ENCODE measurements around the gene KRT6B. TPM values are rescaled to one million over a fixed set of nuclear protein-coding genes. Genes with fewer than 3 reads are reported as not detected.

KRT6B gene
- total and polyA plus RNA-seq, 2 experiments from 2014 or later, result not detected

GRCh38 chr12:52455821-52456220 lies 3.9 kb upstream of the KRT6B start:
- H3F3A ChIP-seq (replicated peaks; ENCODE audit: low read depth), result no peaks in the 10 kb centered on the region
- no peak overlapping the region for H3K4me3 ChIP-seq
- H3K9me2 ChIP-seq (ENCODE audit: insufficient read depth), result no peaks in the 10 kb centered on the region
- DNase-seq (ENCODE audit: low spot score) (no peak), ATAC-seq (no peak)
- no peak overlapping the region for H3K4me2 ChIP-seq
- H3K27ac ChIP-seq (ENCODE audit: low read depth), result no peak overlapping the region
- no peak overlapping the region for H3K27ac Mint-ChIP-seq
- no peaks in the 10 kb centered on the region for H3K27me3 ChIP-seq (ENCODE audit: insufficient read depth)
- H4K20me1 ChIP-seq (replicated peaks; ENCODE audit: insufficient read depth), result no peaks in the 10 kb centered on the region
- TF ChIP-seq CREB1 (CRISPR knock-in tag; IDR thresholded peaks at IDR 0.05; ENCODE audit: low read depth) (no peak), ZNF331 (CRISPR knock-in tag; IDR thresholded peaks at IDR 0.05; ENCODE audit: low read depth) (no peak), CTCF (conservative IDR thresholded peaks at IDR 0.05; ENCODE audit: low read depth in 2 of 2) (no peak), ZNF114 (CRISPR knock-in tag; IDR thresholded peaks at IDR 0.05) (no peak), JUNB (IDR thresholded peaks at IDR 0.05; ENCODE audit: unreplicated experiment) (no peak)
- H3K79me2 ChIP-seq (replicated peaks; ENCODE audit: insufficient read depth), result no peaks in the 10 kb centered on the region
- H3K36me3 Mint-ChIP-seq (ENCODE audit: low read depth), result no peaks in the 10 kb centered on the region
- H3K36me3 ChIP-seq (ENCODE audit: insufficient read depth), result no peaks in the 10 kb centered on the region
- peaks cover 3% of the 10 kb centered on the region for H3K27me3 Mint-ChIP-seq (ENCODE audit: insufficient read depth, low read depth, poor library complexity)
- no peak overlapping the region for H2AFZ ChIP-seq
- H3K4me1 Mint-ChIP-seq, result peaks cover 13% of the 10 kb centered on the region
- H3K9me3 Mint-ChIP-seq, result no peaks in the 10 kb centered on the region; the same call in 2 of the 3 replicates
- no peak overlapping the region for H3K4me3 Mint-ChIP-seq
- H3K4me1 ChIP-seq (ENCODE audit: insufficient read depth), result no peaks in the 10 kb centered on the region

GRCh38 chr12:52454411-52455201 lies 2.7 kb upstream of the KRT6B start:
- peaks cover 3% of the 10 kb centered on the region for H3K27me3 Mint-ChIP-seq (ENCODE audit: insufficient read depth, low read depth, poor library complexity)
- peak; percentile 82 for ATAC-seq
- H3K27ac ChIP-seq (ENCODE audit: low read depth), result no peak overlapping the region
- TF ChIP-seq CTCF (conservative IDR thresholded peaks at IDR 0.05; ENCODE audit: low read depth in 2 of 2) (no peak), REST (IDR thresholded peaks at IDR 0.05; ENCODE audit: unreplicated experiment) (no peak), ETS1 (IDR thresholded peaks at IDR 0.05) (no peak), STAT1 (IDR thresholded peaks at IDR 0.05; ENCODE audit: unreplicated experiment) (no peak), EZH2 (IDR thresholded peaks at IDR 0.05; ENCODE audit: low read depth, unreplicated experiment) (no peak), EZH2phosphoT487 (IDR thresholded peaks at IDR 0.05; ENCODE audit: unreplicated experiment) (no peak), POLR2AphosphoS5 (IDR thresholded peaks at IDR 0.05; ENCODE audit: low read depth) (no peak), ZNF114 (CRISPR knock-in tag; IDR thresholded peaks at IDR 0.05) (no peak), JUNB (IDR thresholded peaks at IDR 0.05; ENCODE audit: unreplicated experiment) (no peak), ZNF331 (CRISPR knock-in tag; IDR thresholded peaks at IDR 0.05; ENCODE audit: low read depth) (no peak), CREB1 (CRISPR knock-in tag; IDR thresholded peaks at IDR 0.05; ENCODE audit: low read depth) (no peak)

More at GRCh38 chr12:52454411-52455201, 2.7 kb upstream of the KRT6B start:
- H3K9me2 ChIP-seq (ENCODE audit: insufficient read depth), result no peaks in the 10 kb centered on the region
- Mint-ChIP-seq H3K4me1 (peaks cover 13% of the 10 kb centered on the region), H3K4me3 (no peak overlapping the region), H3K36me3 (ENCODE audit: low read depth) (no peaks in the 10 kb centered on the region), H3K9me3 (no peaks in the 10 kb centered on the region; the same call in 1 of the 3 replicates), H3K27ac (no peak overlapping the region)
- no peaks in the 10 kb centered on the region for H3K79me2 ChIP-seq (replicated peaks; ENCODE audit: insufficient read depth)
- H3K4me2 ChIP-seq, result 0 out of 2 replicates have a peak overlapping the region, but pooled peaks have one; percentile 15
- no peaks in the 10 kb centered on the region for H3K36me3 ChIP-seq (ENCODE audit: insufficient read depth)
- DNase-seq (ENCODE audit: low spot score), result peak; percentile 41
- H3K4me3 ChIP-seq, result no peak overlapping the region
- no peaks in the 10 kb centered on the region for H3K27me3 ChIP-seq (ENCODE audit: insufficient read depth)
- H3K4me1 ChIP-seq (ENCODE audit: insufficient read depth), result no peaks in the 10 kb centered on the region
- H3F3A ChIP-seq (replicated peaks; ENCODE audit: low read depth), result no peaks in the 10 kb centered on the region
- no peaks in the 10 kb centered on the region for H4K20me1 ChIP-seq (replicated peaks; ENCODE audit: insufficient read depth)
- no peak overlapping the region for H2AFZ ChIP-seq
